ENCODE measurements around the gene MYO18B.

Gene MYO18B

GRCh38 chr22:25748704-25749103 lies 6.7 kb downstream of the MYO18B start:
- TF ChIP-seq USF1 (IDR thresholded peaks at IDR 0.05): no peak
- no peak for TF ChIP-seq TAF1 (IDR thresholded peaks at IDR 0.05; ENCODE audit: low read depth)
- TF ChIP-seq RAD21 (IDR thresholded peaks at IDR 0.05; ENCODE audit: low read depth): no peak
- no peak for TF ChIP-seq REST (IDR thresholded peaks at IDR 0.05; ENCODE audit: low read depth)
- TF ChIP-seq MAX (IDR thresholded peaks at IDR 0.05): no peak
- TF ChIP-seq FOXM1 (IDR thresholded peaks at IDR 0.05; ENCODE audit: borderline replicate concordance, low read depth): no peak
- no peak for TF ChIP-seq NFIC (IDR thresholded peaks at IDR 0.05)
- TF ChIP-seq YY1 (IDR thresholded peaks at IDR 0.05; ENCODE audit: low read depth): no peak
- no peak for TF ChIP-seq TCF12 (IDR thresholded peaks at IDR 0.05; ENCODE audit: low read depth)
- TF ChIP-seq CREB1 (IDR thresholded peaks at IDR 0.05; ENCODE audit: low read depth): no peak
- TF ChIP-seq TEAD4 (IDR thresholded peaks at IDR 0.05): no peak
- TF ChIP-seq CEBPB (IDR thresholded peaks at IDR 0.05): no peak
- TF ChIP-seq EGR1 (IDR thresholded peaks at IDR 0.05): no peak
- no peak for TF ChIP-seq ZBTB7A (IDR thresholded peaks at IDR 0.05; ENCODE audit: low read depth)
- TF ChIP-seq EP300 (IDR thresholded peaks at IDR 0.05; ENCODE audit: borderline replicate concordance): no peak

- no peak for TF ChIP-seq NFIC (IDR thresholded peaks at IDR 0.05)
- TF ChIP-seq CEBPB (IDR thresholded peaks at IDR 0.05): no peak
- no peak for TF ChIP-seq CREB1 (IDR thresholded peaks at IDR 0.05; ENCODE audit: low read depth)
- no peak for TF ChIP-seq EGR1 (IDR thresholded peaks at IDR 0.05)
- no peak for TF ChIP-seq REST (IDR thresholded peaks at IDR 0.05; ENCODE audit: low read depth)
- TF ChIP-seq MAX (IDR thresholded peaks at IDR 0.05): no peak
- TF ChIP-seq TAF1 (IDR thresholded peaks at IDR 0.05; ENCODE audit: low read depth): no peak
- TF ChIP-seq ZBTB7A (IDR thresholded peaks at IDR 0.05; ENCODE audit: low read depth): no peak
- no peak for TF ChIP-seq FOXM1 (IDR thresholded peaks at IDR 0.05; ENCODE audit: borderline replicate concordance, low read depth)
- TF ChIP-seq TCF12 (IDR thresholded peaks at IDR 0.05; ENCODE audit: low read depth): no peak
- TF ChIP-seq USF1 (IDR thresholded peaks at IDR 0.05): no peak
- no peak for TF ChIP-seq TEAD4 (IDR thresholded peaks at IDR 0.05)
- no peak for TF ChIP-seq YY1 (IDR thresholded peaks at IDR 0.05; ENCODE audit: low read depth)
- no peak for TF ChIP-seq EP300 (IDR thresholded peaks at IDR 0.05; ENCODE audit: borderline replicate concordance)
- no peak for TF ChIP-seq RAD21 (IDR thresholded peaks at IDR 0.05; ENCODE audit: low read depth)
These were observed 7.6 kb downstream of the MYO18B start for GRCh38 chr22:25749420-25750169.

GRCh38 chr22:25750569-25751173 lies 8.7 kb downstream of the MYO18B start:
- TF ChIP-seq ZBTB7A (IDR thresholded peaks at IDR 0.05; ENCODE audit: low read depth) (no peak), USF1 (IDR thresholded peaks at IDR 0.05) (no peak), TEAD4 (IDR thresholded peaks at IDR 0.05) (no peak), EGR1 (IDR thresholded peaks at IDR 0.05) (no peak), NFIC (IDR thresholded peaks at IDR 0.05) (no peak), CREB1 (IDR thresholded peaks at IDR 0.05; ENCODE audit: low read depth) (no peak), TAF1 (IDR thresholded peaks at IDR 0.05; ENCODE audit: low read depth) (no peak), YY1 (IDR thresholded peaks at IDR 0.05; ENCODE audit: low read depth) (no peak), MAX (IDR thresholded peaks at IDR 0.05) (no peak), TCF12 (IDR thresholded peaks at IDR 0.05; ENCODE audit: low read depth) (no peak), CEBPB (IDR thresholded peaks at IDR 0.05) (no peak)

GRCh38 chr22:25751174-25751581 lies 9.2 kb downstream of the MYO18B start:
- TF ChIP-seq TAF1 (IDR thresholded peaks at IDR 0.05; ENCODE audit: low read depth): no peak
- TF ChIP-seq EGR1 (IDR thresholded peaks at IDR 0.05): no peak
- no peak for TF ChIP-seq YY1 (IDR thresholded peaks at IDR 0.05; ENCODE audit: low read depth)
- TF ChIP-seq RAD21 (IDR thresholded peaks at IDR 0.05; ENCODE audit: low read depth): no peak
- TF ChIP-seq CREB1 (IDR thresholded peaks at IDR 0.05; ENCODE audit: low read depth): no peak
- no peak for TF ChIP-seq TCF12 (IDR thresholded peaks at IDR 0.05; ENCODE audit: low read depth)
- TF ChIP-seq NFIC (IDR thresholded peaks at IDR 0.05): no peak
- TF ChIP-seq USF1 (IDR thresholded peaks at IDR 0.05): no peak
- no peak for TF ChIP-seq ZBTB7A (IDR thresholded peaks at IDR 0.05; ENCODE audit: low read depth)
- no peak for TF ChIP-seq REST (IDR thresholded peaks at IDR 0.05; ENCODE audit: low read depth)
- TF ChIP-seq FOXM1 (IDR thresholded peaks at IDR 0.05; ENCODE audit: borderline replicate concordance, low read depth): no peak
- TF ChIP-seq EP300 (IDR thresholded peaks at IDR 0.05; ENCODE audit: borderline replicate concordance): no peak
- no peak for TF ChIP-seq CEBPB (IDR thresholded peaks at IDR 0.05)
- no peak for TF ChIP-seq TEAD4 (IDR thresholded peaks at IDR 0.05)
- no peak for TF ChIP-seq MAX (IDR thresholded peaks at IDR 0.05)
